Activated CD8-positive, alpha-beta memory T cell treated with anti-CD3 and anti-CD28 coated beads for 36 hours (primary cell): ENCODE data around the gene HTR6. TPM values are rescaled to one million over a fixed set of nuclear protein-coding genes. Genes with fewer than 3 reads are reported as not detected.

Source experiments
- CTCF ChIA-PET: fragments of 350-600 bp; sonication (Branson Sonifier 250); formaldehyde crosslinking; loops from one replicate; lab custom pipeline; 2021; ENCODE audit warnings: antibody characterized with exemption; lab: Charles Lee
- POLR2A ChIA-PET: fragments of 350-600 bp; sonication (Branson Sonifier 250); formaldehyde crosslinking; loops from one replicate; lab custom pipeline; 2021; ENCODE audit warnings: antibody characterized with exemption; lab: Charles Lee
- total RNA-seq, 2 experiments: library from RNA; stranded (reverse); gene quantifications; one replicate each; pipeline ENCODE4 v1.2.3, GENCODE V29; 2021

HTR6 gene
- total RNA-seq, 2 experiments from 2014 or later = not detected

- ChIA-PET POLR2A (interaction anchor here (0.6 kb wide), 1 partner anchor 1008 kb away, joined by 4 read pairs; no protein-coding TSS in a partner anchor), CTCF (interaction anchor here (0.6 to 1.5 kb wide), 5 partner anchors 9 to 259 kb away, joined by 3 to 4 read pairs (median 3); no protein-coding TSS in a partner anchor)
These were observed 14.1 kb upstream of the HTR6 start for GRCh38 chr1:19650416-19651140.

DNA sequence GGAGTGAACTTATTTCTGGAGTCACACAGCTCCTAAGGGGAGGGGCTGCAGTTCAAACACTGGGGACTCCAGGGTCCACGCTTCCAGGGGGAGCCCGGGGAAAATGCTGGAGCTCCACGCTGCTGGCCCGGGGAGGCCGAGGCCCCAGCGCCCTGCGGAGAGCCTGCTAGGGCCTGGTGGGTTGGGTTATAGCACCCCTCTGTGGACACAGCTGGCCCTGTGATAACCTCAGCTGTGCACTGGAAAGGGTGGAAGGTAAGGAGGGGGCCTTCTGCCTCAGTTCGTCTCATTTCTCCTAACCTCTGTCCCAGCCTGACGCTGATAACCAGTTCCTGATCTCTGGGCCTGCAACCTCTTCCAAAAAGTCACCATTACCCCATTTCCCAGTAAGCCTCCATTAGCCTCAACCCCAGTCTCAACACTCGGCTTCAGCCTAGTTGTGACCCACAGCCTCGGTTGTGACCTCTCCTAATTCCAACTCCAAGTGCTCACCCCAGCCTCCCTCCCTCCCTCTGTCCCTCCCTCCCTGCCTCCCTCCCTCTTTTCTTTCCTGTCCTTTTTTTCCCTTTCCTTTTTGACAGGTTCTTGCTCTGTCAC, 13.4 kb upstream of the HTR6 start:
- POLR2A ChIA-PET = interaction anchor here (0.6 kb wide), 1 partner anchor 1007 kb away, joined by 4 read pairs; no protein-coding TSS in a partner anchor

GRCh38 chr1:19654386-19654785, 10.3 kb upstream of the HTR6 start:
- ChIA-PET POLR2A (interaction anchor here (0.8 kb wide), 1 partner anchor 22 kb away, joined by 3 read pairs; no protein-coding TSS in a partner anchor), CTCF (interaction anchor here (0.6 to 1.5 kb wide), 11 partner anchors 8 to 316 kb away, joined by 3 to 8 read pairs (median 4); partner anchors contain the start of genes HTR6 and NBL1)

More for the DNA sequence above, 13.4 kb upstream of the HTR6 start:
- CTCF ChIA-PET = interaction anchor here (0.6 to 1.5 kb wide), 5 partner anchors 8 to 260 kb away, joined by 3 to 4 read pairs (median 3); no protein-coding TSS in a partner anchor

DNA sequence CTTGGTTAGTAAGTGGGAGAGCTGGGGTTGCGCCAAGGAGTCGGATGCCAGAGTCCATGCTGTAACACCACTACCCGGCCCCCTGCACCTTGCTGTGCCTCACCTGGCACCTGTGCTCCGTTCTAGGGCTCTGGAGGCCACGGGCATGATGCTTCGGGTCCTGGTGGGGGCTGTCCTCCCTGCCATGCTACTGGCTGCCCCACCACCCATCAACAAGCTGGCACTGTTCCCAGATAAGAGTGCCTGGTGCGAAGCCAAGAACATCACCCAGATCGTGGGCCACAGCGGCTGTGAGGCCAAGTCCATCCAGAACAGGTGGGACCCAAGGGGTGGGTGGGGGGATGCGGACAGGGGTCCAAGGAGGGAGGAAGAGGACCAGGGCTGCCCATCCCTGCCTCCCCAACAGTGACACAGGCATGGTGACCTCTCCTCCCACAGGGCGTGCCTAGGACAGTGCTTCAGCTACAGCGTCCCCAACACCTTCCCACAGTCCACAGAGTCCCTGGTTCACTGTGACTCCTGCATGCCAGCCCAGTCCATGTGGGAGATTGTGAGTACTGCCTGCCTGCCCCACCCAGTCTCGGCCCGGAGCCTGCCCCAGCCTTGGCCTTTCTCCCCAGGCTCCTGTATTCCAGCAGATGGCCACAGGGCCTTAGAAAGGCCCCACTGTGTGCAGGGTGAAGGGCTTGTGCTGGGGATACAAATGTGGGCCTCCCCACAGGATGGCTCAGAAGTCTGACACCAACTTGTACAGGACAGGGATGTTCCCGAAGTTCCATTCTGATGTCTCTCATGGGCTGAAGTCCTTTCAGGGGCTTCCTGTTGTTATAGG, 9.6 kb upstream of the HTR6 start:
- POLR2A ChIA-PET = no interaction called here
- CTCF ChIA-PET = interaction anchor here (0.9 to 1.5 kb wide), 5 partner anchors 9 to 316 kb away, joined by 3 to 6 read pairs (median 3); partner anchors contain the start of gene HTR6

DNA sequence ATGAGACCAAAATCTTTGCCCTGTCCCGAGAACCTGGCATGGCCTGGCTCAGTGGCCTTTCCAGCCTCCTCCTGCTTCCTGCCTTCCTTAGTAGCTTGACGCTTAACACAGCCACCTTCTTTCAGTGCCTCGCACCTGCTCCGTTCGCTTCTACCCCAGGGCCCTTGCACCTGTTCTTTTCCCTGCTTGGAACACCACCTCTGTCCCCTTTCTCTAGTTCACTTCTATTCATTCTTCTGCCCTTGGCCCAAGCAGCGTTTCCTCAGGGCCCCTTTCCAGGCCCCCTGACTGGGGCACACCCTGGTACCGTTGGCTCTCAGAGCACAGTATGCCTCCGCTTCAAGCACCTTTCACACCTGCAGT, 9.0 kb upstream of the HTR6 start:
- CTCF ChIA-PET = no interaction called here
- POLR2A ChIA-PET = no interaction called here

GRCh38 chr1:19656134-19656779, 8.4 kb upstream of the HTR6 start:
- CTCF ChIA-PET = no interaction called here
- POLR2A ChIA-PET = no interaction called here

- ChIA-PET POLR2A (no interaction called here), CTCF (no interaction called here)
These were observed 7.8 kb upstream of the HTR6 start for GRCh38 chr1:19656780-19657466.

GRCh38 chr1:19657511-19657910, 7.2 kb upstream of the HTR6 start:
- CTCF ChIA-PET = no interaction called here
- POLR2A ChIA-PET = no interaction called here

DNA sequence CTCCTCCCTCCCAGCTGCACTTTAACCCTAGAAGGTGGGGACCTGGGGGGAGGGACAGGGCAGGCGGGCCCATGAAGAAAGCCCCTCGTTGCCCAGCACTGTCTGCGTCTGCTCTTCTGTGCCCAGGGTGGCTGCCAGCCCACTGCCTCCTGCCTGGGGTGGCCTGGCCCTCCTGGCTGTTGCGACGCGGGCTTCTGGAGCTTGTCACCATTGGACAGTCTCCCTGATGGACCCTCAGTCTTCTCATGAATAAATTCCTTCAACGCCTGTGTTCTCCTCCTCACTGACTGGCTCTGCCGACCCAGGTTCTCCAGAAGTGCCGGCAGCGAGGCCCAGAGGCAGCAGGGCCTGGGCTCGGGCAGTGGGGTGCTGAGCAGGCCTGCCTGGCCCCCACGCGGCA, 6.5 kb upstream of the HTR6 start:
- CTCF ChIA-PET = interaction anchor here (6.3 kb wide), 1 partner anchor 47 kb away, joined by 71 read pairs; no protein-coding TSS in a partner anchor
- POLR2A ChIA-PET = no interaction called here

DNA sequence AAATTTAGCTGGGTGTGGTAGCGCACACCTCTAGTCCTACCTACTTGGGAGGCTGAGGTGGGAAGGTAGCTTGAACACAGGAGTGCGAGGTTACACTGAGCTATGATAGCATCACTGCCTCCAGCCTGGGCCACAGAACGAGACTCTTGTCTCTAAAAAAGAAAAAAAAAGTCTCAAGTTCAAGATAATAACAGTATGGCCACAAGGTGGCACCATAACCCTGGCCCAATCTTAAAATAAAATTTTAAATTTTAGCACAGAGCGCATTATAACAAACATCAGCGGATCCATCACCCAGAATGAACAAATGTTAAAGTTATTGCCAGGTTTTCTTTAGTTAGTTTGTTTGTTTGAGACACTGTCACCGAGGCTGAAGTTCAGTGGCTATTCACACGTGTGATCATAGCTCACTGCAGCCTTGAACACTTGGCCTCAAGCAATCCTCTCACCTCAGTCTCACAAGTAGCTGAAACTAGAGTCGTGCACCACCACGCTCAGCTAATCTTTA, 2.9 kb upstream of the HTR6 start:
- ChIA-PET POLR2A (no interaction called here), CTCF (interaction anchor here (0.6 to 6.3 kb wide), 22 partner anchors 8 to 307 kb away, joined by 3 to 71 read pairs (median 4); partner anchors contain the start of gene NBL1)

GRCh38 chr1:19662313-19662712, 2.4 kb upstream of the HTR6 start:
- POLR2A ChIA-PET = no interaction called here
- CTCF ChIA-PET = interaction anchor here (0.6 to 6.3 kb wide), 20 partner anchors 9 to 308 kb away, joined by 3 to 71 read pairs (median 4); partner anchors contain the start of gene NBL1

DNA sequence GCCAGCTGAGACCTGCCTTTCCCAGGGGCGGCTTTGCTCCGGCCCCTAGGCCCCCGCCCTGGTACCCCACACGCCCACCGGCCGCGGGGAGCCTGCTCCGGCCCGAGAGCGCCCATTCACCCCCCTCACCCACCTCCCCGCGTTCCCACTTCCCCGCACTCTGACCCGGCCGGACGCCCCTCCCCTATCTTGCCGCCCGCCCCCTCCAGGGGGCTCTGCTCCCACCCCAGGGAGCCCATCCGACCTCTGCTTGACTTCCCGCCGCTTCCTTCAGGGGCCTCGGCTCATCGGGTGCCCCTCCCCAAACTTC, 466 bp downstream of the HTR6 start:
- ChIA-PET POLR2A (no interaction called here), CTCF (interaction anchor here (1.3 kb wide), 1 partner anchor 146 kb away, joined by 3 read pairs; no protein-coding TSS in a partner anchor)

DNA sequence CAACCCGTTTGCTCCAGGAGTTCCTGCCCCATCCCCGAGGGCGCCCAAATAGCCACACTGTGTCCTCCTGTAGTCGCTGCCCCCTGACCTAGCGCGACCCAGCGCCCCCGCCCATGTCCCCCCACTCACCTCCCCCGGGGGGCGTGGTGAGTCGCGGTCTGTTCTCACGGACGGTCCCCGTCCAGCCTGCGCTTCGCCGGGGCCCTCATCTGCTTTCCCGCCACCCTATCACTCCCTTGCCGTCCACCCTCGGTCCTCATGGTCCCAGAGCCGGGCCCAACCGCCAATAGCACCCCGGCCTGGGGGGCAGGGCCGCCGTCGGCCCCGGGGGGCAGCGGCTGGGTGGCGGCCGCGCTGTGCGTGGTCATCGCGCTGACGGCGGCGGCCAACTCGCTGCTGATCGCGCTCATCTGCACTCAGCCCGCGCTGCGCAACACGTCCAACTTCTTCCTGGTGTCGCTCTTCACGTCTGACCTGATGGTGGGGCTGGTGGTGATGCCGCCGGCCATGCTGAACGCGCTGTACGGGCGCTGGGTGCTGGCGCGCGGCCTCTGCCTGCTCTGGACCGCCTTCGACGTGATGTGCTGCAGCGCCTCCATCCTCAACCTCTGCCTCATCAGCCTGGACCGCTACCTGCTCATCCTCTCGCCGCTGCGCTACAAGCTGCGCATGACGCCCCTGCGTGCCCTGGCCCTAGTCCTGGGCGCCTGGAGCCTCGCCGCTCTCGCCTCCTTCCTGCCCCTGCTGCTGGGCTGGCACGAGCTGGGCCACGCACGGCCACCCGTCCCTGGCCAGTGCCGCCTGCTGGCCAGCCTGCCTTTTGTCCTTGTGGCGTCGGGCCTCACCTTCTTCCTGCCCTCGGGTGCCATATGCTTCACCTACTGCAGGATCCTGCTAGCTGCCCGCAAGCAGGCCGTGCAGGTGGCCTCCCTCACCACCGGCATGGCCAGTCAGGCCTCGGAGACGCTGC, 1.1 kb downstream of the HTR6 start:
- CTCF ChIA-PET = interaction anchor here (1.1 kb wide), 1 partner anchor 39 kb away, joined by 3 read pairs; no protein-coding TSS in a partner anchor
- POLR2A ChIA-PET = no interaction called here

DNA sequence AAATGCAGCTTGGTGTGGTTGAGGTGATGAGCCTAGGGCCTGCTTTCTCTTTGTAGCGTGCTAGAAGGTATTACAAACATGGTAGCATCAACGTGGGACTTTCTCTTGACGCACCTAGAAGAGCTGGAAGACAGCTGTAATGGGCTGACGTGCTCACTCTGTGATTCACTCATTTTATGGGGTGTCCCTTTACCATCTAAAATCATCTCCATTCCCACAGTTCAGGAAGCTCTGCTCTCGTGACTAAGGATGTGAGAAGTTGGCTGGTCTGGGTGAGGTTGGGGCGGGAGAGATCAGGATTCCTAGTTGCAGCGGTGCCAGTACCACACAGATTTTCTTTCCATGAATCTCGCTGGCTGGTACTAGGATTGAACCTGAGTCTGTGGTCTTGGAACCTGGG, 4.2 kb downstream of the HTR6 start:
- POLR2A ChIA-PET = no interaction called here
- CTCF ChIA-PET = interaction anchor here (0.6 to 1.3 kb wide), 3 partner anchors 9 to 142 kb away, joined by 3 to 4 read pairs (median 3); no protein-coding TSS in a partner anchor

DNA sequence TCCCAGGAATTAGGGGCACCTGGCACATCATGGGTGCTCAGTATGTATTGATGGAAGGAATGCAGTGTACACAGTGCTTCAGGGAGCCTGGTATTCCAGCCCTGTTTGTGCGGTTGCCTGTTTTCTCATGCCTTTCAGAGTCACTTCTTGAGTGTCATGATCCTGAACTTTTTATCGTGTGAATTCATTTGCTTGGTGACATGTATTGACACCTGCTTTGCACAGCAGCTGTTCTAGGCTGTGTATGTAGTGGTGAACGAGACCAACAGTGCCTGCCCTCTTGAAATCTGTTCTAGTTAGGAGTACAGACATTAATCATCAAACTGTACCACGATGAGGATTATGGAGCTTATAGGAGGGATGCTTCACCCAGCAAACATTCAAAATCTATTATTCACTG, 6.1 kb downstream of the HTR6 start:
- CTCF ChIA-PET = interaction anchor here (1.4 to 1.7 kb wide), 2 partner anchors 11 to 33 kb away, joined by 3 to 4 read pairs; no protein-coding TSS in a partner anchor
- POLR2A ChIA-PET = no interaction called here

- ChIA-PET POLR2A (no interaction called here), CTCF (interaction anchor here (0.6 to 1.1 kb wide), 3 partner anchors 10 to 18 kb away, joined by 3 to 6 read pairs (median 4); no protein-coding TSS in a partner anchor)
These were observed 7.6 kb downstream of the HTR6 start for GRCh38 chr1:19672237-19672636.

DNA sequence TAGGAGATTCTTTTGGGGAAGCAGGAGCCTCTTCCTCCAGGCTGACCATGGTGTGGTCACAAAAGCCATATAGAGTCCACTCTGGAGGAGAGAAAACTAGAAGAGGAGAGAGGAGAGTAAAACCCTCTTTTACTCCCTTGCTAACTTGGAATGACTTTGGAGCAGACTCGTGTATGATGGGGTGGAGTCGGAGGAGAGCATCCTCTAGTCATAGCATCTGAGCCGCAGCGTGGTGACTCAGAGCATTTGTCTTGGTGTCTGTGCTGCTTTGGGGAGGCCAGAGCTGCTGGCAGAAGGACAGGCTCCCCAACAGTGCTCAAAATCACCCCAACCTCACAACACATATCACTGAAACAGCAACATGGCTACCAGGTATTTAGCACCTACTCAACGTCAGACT, 11.1 kb downstream of the HTR6 start:
- ChIA-PET POLR2A (no interaction called here), CTCF (interaction anchor here (1.9 kb wide), 1 partner anchor 14 kb away, joined by 7 read pairs; no protein-coding TSS in a partner anchor)
